ENCODE data around the gene COX7A2L.
"Not testable (repeated sequence)": the region's sequence is repeated elsewhere in the genome, so short reads cannot be mapped to it uniquely, and the experiment has no call there.

The COX7A2L gene

DNA sequence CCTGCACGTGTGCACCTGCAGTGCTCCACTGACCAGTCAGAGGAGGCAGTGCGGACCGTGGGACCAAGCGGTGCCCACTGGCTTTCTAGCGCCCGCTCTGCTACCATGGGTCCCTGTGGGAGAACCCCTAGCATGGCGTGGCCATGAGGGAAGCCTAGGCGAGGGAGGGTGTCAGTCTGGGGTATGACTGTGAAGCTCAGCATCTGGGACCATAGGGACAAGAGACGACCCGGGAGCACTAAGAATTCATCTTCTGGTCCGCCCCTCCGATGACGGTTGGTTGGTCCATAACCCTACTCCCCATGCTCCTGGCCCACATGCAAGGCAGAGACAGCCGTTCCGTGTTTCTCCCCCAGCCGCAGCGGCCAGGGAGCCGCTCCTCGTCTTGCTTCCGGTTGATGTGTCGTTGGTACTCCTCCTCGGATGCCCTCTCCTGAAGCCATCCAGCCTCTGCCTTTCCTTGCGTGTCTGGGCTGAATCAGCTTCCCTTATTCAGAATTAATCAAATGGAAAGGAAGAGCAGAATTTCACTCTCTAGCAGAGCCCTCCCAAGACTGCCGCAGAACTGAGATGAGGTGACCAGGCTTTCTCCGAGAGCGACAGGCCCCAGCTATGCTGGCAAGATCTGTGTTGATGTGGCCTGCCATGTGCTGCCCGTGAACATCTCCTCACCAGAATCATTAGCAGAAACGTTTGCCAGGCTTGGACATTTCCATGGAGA lies 23.0 kb downstream of the COX7A2L start:
- DNase-seq, result no peak

DNA sequence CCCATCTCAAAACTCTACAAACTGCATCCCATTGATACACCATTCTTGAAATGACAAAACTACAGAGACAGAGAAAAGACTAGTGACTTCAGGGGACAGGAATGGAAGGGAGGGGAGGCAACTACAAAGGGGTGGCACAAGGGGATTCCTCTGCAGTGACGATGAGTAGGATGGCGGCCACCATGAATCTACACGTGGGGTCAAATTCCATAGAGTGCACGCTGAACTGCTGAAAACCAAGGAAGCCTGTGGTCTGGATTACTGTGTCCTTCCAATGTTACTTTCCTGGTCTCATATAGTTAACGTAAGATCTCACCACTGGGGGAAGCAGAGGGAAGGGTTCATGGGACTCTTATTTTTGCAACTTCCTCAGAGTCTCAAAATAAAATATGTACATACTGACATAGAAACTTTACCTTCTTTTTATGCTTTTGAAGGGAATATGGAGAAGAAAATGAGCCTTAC lies 23.6 kb downstream of the COX7A2L start:
- DNase-seq, result no peak

DNA sequence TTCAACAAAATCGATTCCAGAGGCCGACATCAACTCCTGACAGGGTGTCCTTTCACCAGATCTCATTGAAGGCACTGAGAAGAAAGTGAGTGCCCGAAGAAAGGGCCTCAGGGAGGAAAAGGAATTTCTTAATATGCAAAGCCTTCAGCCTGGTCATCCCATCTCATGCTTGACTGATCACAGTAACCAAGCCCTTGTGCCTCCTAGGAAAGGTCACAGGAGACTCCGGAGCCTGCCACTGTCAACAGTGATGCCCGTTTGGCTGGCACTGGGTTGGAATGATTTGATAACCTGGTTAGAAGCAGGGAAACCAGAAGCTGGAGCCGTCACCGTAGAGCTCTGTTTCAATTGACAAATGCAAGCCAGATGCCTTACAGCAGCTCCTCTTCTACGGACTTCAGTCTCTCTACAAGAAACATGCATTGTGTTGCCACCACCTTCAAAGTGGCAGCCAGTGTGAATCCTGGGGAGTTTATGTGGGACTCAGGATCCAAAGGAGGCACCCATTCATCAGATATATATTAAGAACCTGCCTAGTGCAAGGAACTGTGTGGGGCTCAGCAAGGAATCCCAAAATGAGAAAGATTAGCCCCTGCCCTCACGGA lies 24.6 kb downstream of the COX7A2L start:
- DNase-seq, result no peak

DNA sequence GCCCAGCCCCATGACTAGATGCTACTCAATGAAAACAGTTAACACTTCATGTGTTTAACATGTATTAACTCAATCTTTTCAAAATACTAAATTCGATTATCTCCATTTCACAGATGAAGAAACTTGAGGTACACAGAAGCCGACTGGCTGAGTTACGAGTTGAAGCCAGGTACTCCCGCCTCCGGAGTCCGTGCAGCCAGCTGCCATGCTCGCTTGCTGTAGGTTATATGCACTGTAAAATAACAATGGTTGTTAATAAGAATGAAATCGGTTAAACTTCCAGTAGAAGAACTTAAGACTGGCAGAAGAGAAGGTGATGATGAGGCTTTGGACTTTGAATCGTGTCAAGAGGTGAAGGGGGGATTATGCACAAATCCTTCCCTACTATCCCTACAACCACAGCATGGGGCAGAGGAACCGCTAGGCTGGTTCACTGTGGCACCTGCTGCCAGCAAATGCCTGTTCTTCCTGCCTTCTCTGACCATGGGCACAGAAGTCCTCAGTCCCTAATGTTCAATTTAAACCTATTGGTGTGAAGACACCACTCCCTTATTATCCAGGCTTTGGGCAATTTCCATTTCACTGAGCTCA lies 25.4 kb downstream of the COX7A2L start:
- DNase-seq, result no peak

DNA sequence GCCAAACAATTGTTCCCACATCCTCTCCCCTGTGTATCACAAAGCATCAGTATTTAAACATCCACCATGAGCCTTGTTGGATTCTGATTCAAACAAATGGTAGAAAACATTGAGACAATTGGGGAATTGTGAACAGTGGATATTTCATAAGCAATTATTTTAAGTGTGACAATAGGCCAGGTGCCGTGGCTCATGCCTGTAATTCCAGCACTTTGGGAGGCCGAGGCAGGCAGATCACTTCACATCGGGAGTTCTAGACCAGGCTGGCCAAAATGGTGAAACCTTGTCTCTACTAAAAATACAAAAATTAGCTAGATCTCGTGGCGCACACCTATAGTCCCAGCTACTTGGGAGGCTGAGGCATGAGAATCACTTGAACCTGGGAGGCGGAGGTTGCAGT lies 26.2 kb downstream of the COX7A2L start:
- not testable (repeated sequence) for DNase-seq

DNA sequence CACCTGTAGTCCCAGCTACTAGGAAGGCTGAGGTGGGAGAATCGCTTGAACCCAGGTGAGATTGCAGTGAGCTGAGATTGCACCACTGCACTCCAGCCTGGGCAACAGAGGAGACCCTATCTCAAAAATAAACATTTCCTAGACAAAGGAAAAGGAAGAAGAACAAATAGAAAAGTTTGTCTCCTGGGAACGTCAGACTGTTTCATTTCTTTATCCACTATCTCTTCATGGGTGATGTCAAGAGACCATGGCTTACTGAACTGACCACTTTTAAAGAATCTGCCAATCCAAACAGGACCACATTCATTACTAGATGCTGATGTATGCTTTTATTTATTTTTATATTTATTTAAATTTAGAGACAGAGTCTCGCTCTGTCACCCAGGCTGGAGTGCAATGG lies 26.8 kb downstream of the COX7A2L start:
- no peak for DNase-seq

DNA sequence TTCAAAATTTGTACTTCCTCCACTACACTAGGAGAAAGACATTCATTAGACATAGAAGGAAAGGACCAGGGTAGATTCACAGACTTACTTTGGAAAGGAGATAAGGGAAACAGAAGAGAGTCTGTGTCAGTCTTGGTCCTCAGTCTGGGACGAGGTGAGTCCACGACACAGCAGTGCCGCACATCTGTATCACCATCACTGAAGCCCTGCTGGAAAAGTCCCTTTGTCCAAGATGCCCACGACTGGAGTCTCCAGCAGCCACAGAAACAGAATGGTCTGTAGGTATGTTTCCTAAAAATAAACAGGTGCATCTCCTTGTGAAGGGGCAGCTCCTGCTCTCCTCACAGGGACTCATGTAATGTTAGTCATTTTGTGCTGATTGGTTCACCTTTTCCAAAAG lies 27.4 kb downstream of the COX7A2L start:
- no peak for DNase-seq

DNA sequence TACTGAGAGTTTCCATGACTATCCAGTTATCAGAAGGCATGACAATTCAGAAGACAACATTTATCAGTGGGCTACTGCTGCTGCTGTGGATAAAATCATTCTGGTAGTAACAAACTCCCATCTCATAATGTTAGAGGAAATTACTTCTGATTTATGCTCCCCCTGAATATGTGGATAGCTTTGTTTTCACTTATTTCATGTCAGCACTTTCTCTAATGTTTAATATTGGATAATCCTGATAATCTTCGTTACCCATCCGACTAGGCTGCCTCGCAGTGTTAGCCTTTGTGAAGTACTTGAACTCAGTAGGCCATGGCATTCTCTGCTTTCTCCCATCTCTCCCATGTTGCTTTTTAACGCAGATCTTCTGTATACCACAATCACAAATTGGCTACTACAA lies 28.4 kb downstream of the COX7A2L start:
- DNase-seq, result no peak

DNA sequence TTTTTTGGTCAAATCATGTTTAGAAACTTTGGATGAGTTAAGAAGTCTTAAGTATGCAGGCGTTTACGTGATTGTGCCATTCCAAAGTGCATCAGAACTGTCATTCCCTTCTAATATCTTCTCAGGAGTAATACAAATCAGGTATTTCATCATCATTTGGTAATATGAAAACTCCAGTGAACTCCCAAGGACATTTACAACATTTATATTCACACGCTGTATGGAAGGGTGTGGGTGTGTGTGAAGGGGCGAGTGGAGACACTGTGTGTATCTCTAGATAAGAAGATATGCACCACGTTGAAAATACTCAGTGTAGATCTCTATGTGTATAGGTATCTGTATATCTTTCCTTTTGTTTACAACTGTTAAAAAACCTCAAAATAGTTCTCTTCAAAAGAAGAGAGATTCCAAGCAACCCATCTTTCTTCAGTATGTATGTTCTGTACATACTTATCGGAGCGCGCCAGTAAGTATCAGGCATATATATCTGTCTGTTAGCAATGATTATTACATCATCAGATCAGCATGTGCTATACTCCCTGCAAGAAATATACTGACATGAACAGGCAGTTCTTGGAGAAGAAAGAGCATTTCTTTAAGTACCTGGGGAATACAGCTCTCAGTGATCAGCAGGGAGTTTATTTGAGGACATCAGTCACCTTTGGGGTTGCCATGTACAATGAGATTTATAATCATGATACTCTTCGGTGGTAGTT lies 29.3 kb downstream of the COX7A2L start:
- no peak for DNase-seq

DNA sequence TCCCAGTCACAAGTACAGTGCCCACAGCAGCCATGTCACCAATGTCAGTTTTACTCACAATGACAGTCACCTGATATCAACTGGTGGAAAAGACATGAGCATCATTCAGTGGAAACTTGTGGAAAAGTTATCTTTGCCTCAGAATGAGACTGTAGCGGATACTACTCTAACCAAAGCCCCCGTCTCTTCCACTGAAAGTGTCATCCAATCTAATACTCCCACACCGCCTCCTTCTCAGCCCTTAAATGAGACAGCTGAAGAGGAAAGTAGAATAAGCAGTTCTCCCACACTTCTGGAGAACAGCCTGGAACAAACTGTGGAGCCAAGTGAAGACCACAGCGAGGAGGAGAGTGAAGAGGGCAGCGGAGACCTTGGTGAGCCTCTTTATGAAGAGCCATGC lies 31.3 kb downstream of the COX7A2L start:
- no peak for DNase-seq

DNA sequence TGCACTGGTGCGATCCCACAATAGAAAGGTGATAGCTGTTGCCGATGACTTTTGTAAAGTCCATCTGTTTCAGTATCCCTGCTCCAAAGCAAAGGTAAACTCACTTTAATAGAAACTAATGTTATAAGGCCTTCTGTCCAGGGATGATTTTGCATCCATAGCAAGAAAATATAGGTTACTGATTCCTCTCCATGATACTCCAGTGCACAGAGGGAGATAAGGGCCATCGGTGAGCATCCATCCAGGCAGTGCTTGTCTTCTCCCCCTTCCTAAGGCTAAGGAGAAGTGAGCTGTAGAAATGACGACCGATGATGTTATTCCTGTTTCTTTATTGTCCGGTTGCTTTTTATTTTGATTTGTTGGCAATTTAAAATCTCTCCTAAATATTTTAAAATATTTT lies 32.1 kb downstream of the COX7A2L start:
- no peak for DNase-seq

DNA sequence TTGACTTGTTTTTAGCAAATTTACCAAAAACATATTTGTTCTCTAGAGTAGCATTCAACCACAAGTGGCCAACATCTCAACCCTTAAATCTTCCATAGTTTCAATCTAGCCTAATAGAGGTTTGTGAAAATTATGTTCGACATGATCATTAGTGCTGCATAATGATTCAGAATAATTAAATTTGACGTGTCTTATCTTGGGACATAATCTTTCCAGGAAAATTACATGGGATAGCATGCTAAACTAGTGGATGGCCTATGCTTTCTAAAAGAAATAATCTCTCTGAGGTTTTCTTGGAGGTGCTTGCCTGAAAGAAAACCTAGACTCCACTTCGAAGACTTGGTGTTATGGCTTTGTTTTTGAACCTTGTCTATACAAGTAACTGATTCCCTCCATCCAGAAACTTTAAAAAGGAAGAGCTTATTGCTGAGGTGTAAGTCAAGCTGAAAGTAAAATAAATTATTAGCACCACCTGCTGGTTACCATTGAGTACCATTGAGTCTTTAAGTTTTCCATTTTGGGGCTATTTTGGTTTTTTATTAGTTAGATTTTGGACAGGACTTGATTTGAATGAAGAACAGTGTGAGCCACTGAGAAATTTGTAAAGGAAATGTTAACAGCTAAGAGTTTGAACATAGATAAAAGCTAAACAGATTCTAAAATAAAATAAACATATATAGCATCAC lies 32.7 kb downstream of the COX7A2L start:
- DNase-seq, result peak in 1 of 2 donors; percentile 49

DNA sequence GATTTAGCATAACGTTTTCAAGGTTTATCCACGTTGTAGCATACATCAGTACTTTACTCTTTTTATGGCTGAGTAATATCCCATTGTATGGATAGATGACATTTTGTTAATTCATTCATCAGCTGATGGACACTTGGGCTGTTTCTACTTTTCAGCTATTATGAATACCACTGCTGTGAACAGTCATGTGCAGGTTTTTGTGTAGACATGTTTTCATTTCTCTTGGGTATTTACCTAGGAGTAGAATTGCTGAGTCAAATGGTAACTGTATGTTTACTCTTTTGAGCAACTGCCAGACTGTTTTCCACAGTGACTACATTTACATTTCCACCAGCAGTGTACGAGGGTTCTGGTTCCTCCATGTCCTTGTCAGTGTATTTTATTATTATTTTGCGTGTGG lies 33.9 kb downstream of the COX7A2L start:
- no peak for DNase-seq

DNA sequence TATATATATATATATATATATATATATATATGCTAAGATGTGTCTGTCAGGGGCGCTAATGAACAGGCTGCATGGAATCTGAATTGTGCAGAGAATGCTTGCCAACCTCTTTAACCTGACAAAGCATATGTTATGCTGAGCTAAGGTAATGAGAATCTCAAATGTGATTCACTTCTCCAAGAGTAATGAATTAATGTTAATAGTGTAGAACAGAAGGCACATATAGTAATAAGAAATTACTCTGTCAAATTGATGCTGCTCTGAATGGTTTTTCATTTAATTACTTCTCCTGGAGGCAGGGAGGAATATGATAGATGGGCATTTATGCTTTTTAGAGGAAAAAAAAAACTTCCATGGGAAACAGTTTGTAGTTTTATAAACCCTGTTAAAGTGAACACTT lies 35.4 kb downstream of the COX7A2L start:
- no peak for DNase-seq

DNA sequence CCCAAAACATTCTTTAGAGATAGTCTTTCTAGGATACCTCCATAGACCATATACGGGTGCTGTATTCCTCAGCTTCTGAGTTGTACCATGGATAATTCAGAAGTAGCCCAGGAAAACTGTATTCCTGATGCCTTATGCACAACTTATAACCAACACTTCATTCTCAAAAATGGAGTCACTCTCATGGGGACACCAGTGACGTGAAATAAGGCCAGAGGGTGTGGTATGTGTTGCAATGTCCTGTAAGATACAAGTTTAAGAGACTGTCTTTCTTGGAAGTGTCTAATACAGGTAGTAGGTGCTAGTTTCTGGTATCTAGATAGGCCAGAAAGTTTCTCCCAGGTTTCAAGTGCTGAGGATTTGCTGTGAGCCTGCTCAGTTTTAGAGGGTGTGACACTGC lies 36.1 kb downstream of the COX7A2L start:
- no peak for DNase-seq

DNA sequence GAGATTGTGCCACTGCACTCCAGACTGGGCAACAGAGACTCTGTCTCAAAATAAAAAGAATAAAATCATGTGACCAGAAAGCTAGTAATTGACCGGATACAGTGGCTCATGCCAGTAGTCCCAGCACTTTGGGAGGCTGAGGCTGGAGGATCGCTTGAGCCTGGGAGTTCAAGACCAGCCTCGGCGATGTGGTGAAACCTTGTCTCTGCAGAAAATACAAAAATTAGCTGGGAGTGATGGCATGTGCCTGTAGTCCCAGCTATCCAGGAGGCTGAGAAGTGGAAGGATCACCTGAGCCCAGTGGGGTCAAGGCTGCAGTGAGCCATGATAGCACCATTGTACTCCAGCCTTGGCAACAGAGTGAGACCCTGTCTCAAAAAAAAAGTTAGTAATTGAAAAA lies 36.8 kb downstream of the COX7A2L start:
- no peak for DNase-seq

DNA sequence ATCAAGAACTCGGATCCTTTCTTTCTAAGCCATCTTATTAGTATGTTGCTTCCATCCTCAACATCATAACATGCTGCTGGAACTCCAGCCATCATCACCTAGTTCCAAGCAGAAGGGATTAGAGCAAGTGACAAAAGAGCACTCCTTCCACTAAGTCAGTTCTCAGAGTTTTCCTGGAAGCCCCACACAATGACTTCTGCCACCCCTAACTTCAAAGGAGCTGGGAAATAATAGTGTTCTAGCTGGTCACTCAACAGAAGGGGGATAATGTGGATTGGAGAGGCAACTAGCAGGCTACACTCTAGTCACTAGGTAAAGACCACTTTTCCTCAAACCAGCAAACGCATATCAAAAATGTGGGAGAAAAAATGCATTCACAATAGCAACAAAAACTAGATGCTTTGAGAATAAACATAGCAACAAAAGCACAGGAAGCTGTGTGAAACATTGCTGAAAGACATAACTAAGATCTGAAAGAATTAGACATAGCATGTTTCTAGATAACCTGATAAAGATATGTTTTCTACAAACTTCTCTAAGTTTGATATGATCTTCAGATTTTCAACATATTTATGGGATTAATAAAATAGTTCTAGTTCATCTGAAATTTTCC lies 39.5 kb downstream of the COX7A2L start:
- peak in 1 of 2 donors; percentile 25 for DNase-seq

DNA sequence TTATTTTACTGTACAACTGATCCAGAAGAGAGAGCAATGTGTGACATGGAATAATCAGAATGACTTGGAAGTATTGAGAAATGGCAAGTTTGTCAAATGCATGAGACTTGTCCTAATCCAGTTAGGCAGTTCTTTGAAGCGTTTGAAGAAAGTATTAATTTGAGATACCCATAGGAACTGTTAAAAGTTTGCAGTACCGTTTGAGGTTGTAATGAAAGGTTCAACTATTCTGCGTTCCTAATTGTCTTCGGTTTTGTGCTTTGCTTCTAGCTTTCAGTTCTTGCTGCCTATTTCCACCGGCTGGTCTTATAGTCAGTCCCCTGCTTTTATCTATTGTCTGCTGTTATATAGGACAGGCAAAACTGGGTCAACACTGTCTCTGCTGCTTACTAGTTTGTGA lies 41.8 kb downstream of the COX7A2L start:
- DNase-seq, result no peak

DNA sequence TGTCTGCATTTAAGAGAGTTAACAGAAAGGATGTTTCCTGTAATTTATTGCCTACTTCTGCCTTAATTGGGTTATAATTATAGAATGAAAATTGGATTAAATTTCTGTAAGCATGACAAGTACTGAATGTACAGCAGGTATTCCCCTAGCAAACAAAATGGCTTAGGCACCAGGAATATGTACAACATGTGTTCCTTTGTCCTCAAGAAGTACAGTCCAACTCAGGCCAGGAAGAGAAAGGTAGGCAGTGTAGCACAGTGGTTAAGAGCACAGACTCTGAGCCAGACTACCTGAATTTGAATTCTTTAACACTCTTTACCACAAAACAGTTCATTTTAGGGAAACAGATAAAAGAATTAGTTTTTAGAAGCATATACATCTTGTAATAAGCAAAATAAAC lies 43.1 kb downstream of the COX7A2L start:
- DNase-seq, result no peak

DNA sequence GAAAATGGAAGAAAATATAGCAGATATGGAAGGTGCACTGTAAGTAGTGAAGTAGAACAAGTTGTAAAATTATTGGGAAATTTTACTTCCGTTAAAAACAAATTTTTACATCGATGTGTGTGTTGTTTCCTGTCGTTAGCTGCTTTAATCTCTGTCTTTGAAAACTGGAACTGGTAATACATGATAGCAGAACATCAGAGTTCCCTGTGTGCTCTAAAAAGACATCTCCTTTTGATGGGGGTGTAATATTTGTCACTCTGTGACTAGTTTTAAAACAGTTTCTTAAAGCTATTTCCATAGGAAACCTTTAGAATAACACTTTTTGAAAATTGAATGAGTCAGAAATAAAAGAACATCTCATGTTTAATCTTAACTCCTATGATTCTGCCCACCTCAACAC lies 43.5 kb downstream of the COX7A2L start:
- no peak for DNase-seq

DNA sequence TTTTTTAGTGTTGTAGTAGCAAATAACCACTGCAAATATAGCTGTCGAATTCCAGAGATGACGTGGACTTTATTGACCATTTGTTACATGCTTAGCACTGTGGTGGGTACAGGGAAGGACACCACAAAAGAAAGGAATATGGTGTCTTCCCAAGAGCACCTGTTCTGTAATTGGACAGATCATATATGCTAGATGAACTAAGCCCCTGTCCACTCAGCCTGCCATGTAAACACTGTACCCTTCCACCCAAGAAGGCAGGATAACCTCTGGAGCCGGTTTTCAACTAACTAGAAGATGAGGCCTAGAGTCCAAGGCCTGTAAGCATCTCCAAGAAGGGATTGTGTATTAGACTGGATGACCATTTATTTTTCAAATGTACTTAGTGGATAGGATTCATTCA lies 44.1 kb downstream of the COX7A2L start:
- DNase-seq, result no peak

DNA sequence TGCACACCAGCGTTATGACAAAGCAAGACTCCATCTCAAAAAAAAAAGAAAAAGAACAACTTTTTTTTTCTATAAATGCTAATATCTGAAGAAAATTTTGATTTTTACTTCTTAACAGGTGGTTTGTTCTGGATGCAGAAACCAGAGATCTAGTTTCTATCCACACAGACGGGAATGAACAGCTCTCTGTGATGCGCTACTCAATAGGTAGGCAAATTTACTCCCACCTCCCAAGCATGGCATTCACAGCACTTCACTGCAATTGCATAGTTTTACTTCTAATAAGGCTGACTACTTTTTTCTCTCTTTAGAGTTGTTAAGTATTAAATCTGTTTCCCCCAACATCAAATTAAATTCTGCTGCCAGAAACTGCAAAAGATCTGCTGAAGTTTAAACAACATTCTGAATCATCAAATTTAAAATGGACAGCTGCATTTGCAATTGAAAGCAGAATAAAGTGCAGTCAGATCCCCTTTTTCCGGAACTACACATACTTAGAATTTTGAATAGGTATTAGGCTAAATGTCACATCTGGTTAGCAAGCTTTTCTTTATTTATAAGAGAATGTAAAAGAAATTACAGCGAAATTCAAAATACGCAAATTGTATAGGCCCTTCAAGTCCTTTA lies 45.1 kb downstream of the COX7A2L start:
- DNase-seq, result no peak

All from CD4-positive, alpha-beta T cell treated with Interferon alpha-2 for 1 hour (primary cell).